SK-N-SH (cell line): ENCODE data around the gene TMEM44. TPM values are rescaled to one million over a fixed set of nuclear protein-coding genes. Genes with fewer than 3 reads are reported as not detected.

Source experiments
- CTCF ChIA-PET: fragments of 300-600, 350-600 bp; formaldehyde crosslinking; extraction: SDS; loops from one replicate; lab custom pipeline; 2021; lab: Yijun Ruan, JAX
- POLR2A ChIA-PET: fragments of 350-600 bp; sonication (Branson Sonifier 250); formaldehyde crosslinking; extraction: SDS; loops from one replicate; lab custom pipeline; 2020; ENCODE audit warnings: antibody characterized with exemption, inconsistent platforms; lab: Yijun Ruan, JAX
- DNase-seq: peaks from one replicate; pipeline ENCODE4 v3.0.0; 2012
- H2AFZ ChIP-seq: fragments of 200-600 bp; sonication (generic); 2 replicates; pipeline ENCODE4 v1.8.1; 2016; ENCODE audit warnings: antibody characterized with exemption, mild to moderate bottlenecking, low read depth
- H3F3A ChIP-seq: fragments of 200-600 bp; sonication (generic); replicated peaks from 2 replicates; pipeline ENCODE3; 2016; ENCODE audit warnings: antibody characterized with exemption, mild to moderate bottlenecking; ENCODE audit not compliant: insufficient read depth
- H3K27ac ChIP-seq, 2 experiments: fragments of 200-500 bp in 1 of 2; fragments of 200-600 bp in 1 of 2; sonication (Bioruptor generic) in 1 of 2; sonication (generic), shearing (Covaris generic) in 1 of 2; 2 replicates each; pipeline versions ENCODE4 v1.5.1 to v1.6.1; 2014 to 2016; ENCODE audit warnings: low read depth in 2 of 2, inconsistent platforms in 1 of 2, low read length in 1 of 2, mild to moderate bottlenecking in 1 of 2, mixed read lengths in 1 of 2
- H3K27me3 ChIP-seq: fragments of 200-600 bp; sonication (generic), shearing (Covaris generic); 2 replicates; pipeline ENCODE4 v1.6.1; 2016; ENCODE audit warnings: mixed run types; ENCODE audit not compliant: insufficient read depth
- H3K36me3 ChIP-seq, 2 experiments: fragments of 200-500 bp in 1 of 2; fragments of 200-600 bp in 1 of 2; sonication (Bioruptor generic) in 1 of 2; sonication (generic) in 1 of 2; replicated peaks in 1 of 2; 2 replicates each; pipeline versions ENCODE3 to v1.5.1; 2014 to 2016; ENCODE audit warnings: low read length in 1 of 2, mild to moderate bottlenecking in 1 of 2; ENCODE audit not compliant: insufficient read depth in 2 of 2, control insufficient read depth in 1 of 2
- H3K4me1 ChIP-seq, 2 experiments: fragments of 200-500 bp in 1 of 2; fragments of 200-600 bp in 1 of 2; sonication (Bioruptor generic) in 1 of 2; sonication (generic), shearing (Covaris generic) in 1 of 2; 2 replicates each; pipeline versions ENCODE4 v1.5.1 to v1.6.1; 2014 to 2016; ENCODE audit warnings: low read depth in 1 of 2, low read length in 1 of 2, mixed run types in 1 of 2; ENCODE audit not compliant: insufficient read depth in 2 of 2, control insufficient read depth in 1 of 2
- H3K4me2 ChIP-seq: fragments of 200-600 bp; sonication (generic), shearing (Covaris generic); 2 replicates; pipeline ENCODE4 v1.6.1; 2017; ENCODE audit warnings: mixed run types
- H3K4me3 ChIP-seq, 2 experiments: fragments of 200-500 bp in 1 of 2; fragments of 200-600 bp in 1 of 2; sonication (Bioruptor generic) in 1 of 2; sonication (generic), shearing (Covaris generic) in 1 of 2; 2 replicates each; pipeline versions ENCODE4 v1.5.1 to v1.8.1; 2014 to 2016; ENCODE audit warnings: low read depth in 2 of 2, inconsistent platforms in 1 of 2, low read length in 1 of 2, mild to moderate bottlenecking in 1 of 2, mixed read lengths in 1 of 2, moderate library complexity in 1 of 2
- H3K79me2 ChIP-seq: fragments of 200-600 bp; sonication (generic); 2 replicates; pipeline ENCODE4 v1.8.1; 2017; ENCODE audit warnings: mild to moderate bottlenecking; ENCODE audit not compliant: insufficient read depth
- H3K9ac ChIP-seq: fragments of 200-600 bp; sonication (generic); 2 replicates; pipeline ENCODE4 v1.6.1; 2017; ENCODE audit warnings: mixed run types
- H3K9me2 ChIP-seq: fragments of 200-600 bp; sonication (generic); 2 replicates; pipeline ENCODE4 v1.6.1; 2017; ENCODE audit warnings: mixed run types
- H3K9me3 ChIP-seq: fragments of 200-600 bp; sonication (generic); 2 replicates; pipeline ENCODE4 v1.6.1; 2017; ENCODE audit warnings: mixed run types, mild to moderate bottlenecking, moderate library complexity
- H4K20me1 ChIP-seq: fragments of 200-600 bp; sonication (generic); 2 replicates; pipeline ENCODE4 v1.6.1; 2017; ENCODE audit warnings: mild to moderate bottlenecking, mixed run types; ENCODE audit not compliant: insufficient read depth
- CTCF ChIP-seq: fragments of 200-600 bp; sonication (generic); IDR thresholded peaks from 2 replicates; pipeline ENCODE4 v1.6.1; 2017; ENCODE audit warnings: antibody characterized with exemption, mild to moderate bottlenecking, moderate library complexity
- FOXJ3 ChIP-seq: sonication (generic); formaldehyde crosslinking; IDR thresholded peaks from 2 replicates; pipeline ENCODE4 v1.5.1; 2020; ENCODE audit warnings: mild to moderate bottlenecking, missing genetic modification reagents
- GATA2 ChIP-seq: sonication (generic); formaldehyde crosslinking; IDR thresholded peaks from 2 replicates; pipeline ENCODE4 v1.5.0; 2020; ENCODE audit warnings: mild to moderate bottlenecking, missing genetic modification reagents
- MEF2A ChIP-seq: IDR thresholded peaks from 2 replicates; pipeline ENCODE4 v1.4.0; 2012; ENCODE audit warnings: low read depth, borderline replicate concordance
- NFIC ChIP-seq: IDR thresholded peaks from 2 replicates; pipeline ENCODE4 v1.4.0; 2012; ENCODE audit warnings: borderline replicate concordance
- PBX3 ChIP-seq: IDR thresholded peaks from 2 replicates; pipeline ENCODE4; 2012
- POLR2AphosphoS5 ChIP-seq: IDR thresholded peaks from 2 replicates; pipeline ENCODE4 v1.6.1; 2012; ENCODE audit warnings: low read depth, low read length
- RFX5 ChIP-seq: IDR thresholded peaks from 2 replicates; pipeline ENCODE4 v1.6.1; 2012; ENCODE audit warnings: mild to moderate bottlenecking, improper control_type of control experiment, low read length
- SMC3 ChIP-seq: IDR thresholded peaks from 2 replicates; pipeline ENCODE4 v1.6.1; 2012; ENCODE audit warnings: low read depth, low read length, improper control_type of control experiment
- TCF12 ChIP-seq: IDR thresholded peaks from 2 replicates; pipeline ENCODE4 v1.4.0; 2012
- TEAD4 ChIP-seq: IDR thresholded peaks from 2 replicates; pipeline ENCODE4 v1.4.0; 2012; ENCODE audit warnings: mild to moderate bottlenecking, borderline replicate concordance; ENCODE audit not compliant: insufficient read depth
- WGBS: methylation state at CpG from one replicate; pipeline ENCODE4 v1.1.6; 2017; ENCODE audit warnings: low lambda C conversion rate; 5-methylcytosine and 5-hydroxymethylcytosine counted together
- polyA plus RNA-seq, 3 experiments: library from polyadenylated mRNA; depleted of rRNA; stranded (reverse); fragments of >200 nt; gene quantifications; 2 replicates each; pipeline ENCODE4 v1.2.3, GENCODE V29; 2012

Gene TMEM44
- polyA plus RNA-seq, 1 of the 3 experiments (the other 2 are of a cell fraction) = 22.6 TPM

- TF ChIP-seq CTCF (no peak), RFX5 (no peak), NFIC (no peak), GATA2 (CRISPR knock-in tag) (no peak), FOXJ3 (CRISPR knock-in tag) (no peak)
Observed at GRCh38 chr3:194559530-194559929, 73.7 kb downstream of the TMEM44 start (continued).

GRCh38 chr3:194556086-194557056 lies 76.8 kb downstream of the TMEM44 start:
- H3K4me3 ChIP-seq = no peak overlapping the region

More at GRCh38 chr3:194556086-194557056, 76.8 kb downstream of the TMEM44 start:
- TF ChIP-seq MEF2A (no peak), POLR2AphosphoS5 (no peak), TCF12 (0 out of 2 replicates have a peak, but pooled peaks have one; percentile 6), TEAD4 (no peak), SMC3 (no peak), PBX3 (no peak)
- POLR2A ChIA-PET = interaction anchor here (1.1 kb wide), 1 partner anchor 30 kb away, joined by 4 read pairs; no protein-coding TSS in a partner anchor
- no peaks in the 10 kb centered on the region for H3K9me3 ChIP-seq
- H2AFZ ChIP-seq = peak overlapping the region; percentile 33
- no peak for DNase-seq
- peak overlapping the region; percentile 22; the same call in 1 of the 2 replicates for H3K9ac ChIP-seq
- H3K36me3 ChIP-seq = no peaks in the 10 kb centered on the region
- H3F3A ChIP-seq = peaks cover 43% of the 10 kb centered on the region
- no peaks in the 10 kb centered on the region for H3K79me2 ChIP-seq
- H3K27ac ChIP-seq = peak overlapping the region in 1 of 2 experiments; percentile 89; a peak in 2 of 4 replicates
- peak overlapping the region; percentile 48 for H3K4me2 ChIP-seq
- CTCF ChIA-PET = interaction anchor here (1.1 kb wide), 1 partner anchor 70 kb away, joined by 3 read pairs; no protein-coding TSS in a partner anchor
- H3K9me2 ChIP-seq = no peaks in the 10 kb centered on the region
- H3K4me1 ChIP-seq = peaks cover 0 to 34% of the 10 kb centered on the region in 2 experiments; a peak in 2 of 4 replicates
- no peaks in the 10 kb centered on the region for H3K27me3 ChIP-seq
- H4K20me1 ChIP-seq = no peaks in the 10 kb centered on the region
- WGBS = 81% methylated on average over 12 of the region's 13 CpGs
